22Rv1 (cell line): Measurements from ENCODE around the gene RDH11.

ENCODE experiments used
- CTCF ChIP-seq: fragments of 450-650 bp; IDR thresholded peaks from 2 replicates; pipeline ENCODE4 v1.5.1; 2017; ENCODE audit warnings: mild to moderate bottlenecking
- ZFX ChIP-seq: fragments of 450-650 bp; IDR thresholded peaks from 2 replicates; pipeline ENCODE4 v1.6.1; 2017; ENCODE audit warnings: antibody characterized with exemption, borderline replicate concordance

- TF ChIP-seq CTCF, result no peak
- no peak for TF ChIP-seq ZFX
Measured at GRCh38 chr14:67710209-67710608, 14.6 kb upstream of the RDH11 start.
